GM10847 (cell line): ENCODE results near the gene NELL1.

Experiments
- POLR2A ChIP-seq: IDR thresholded peaks from 2 replicates; pipeline ENCODE4 v1.6.1; 2011; ENCODE audit not compliant: insufficient read length; ENCODE audit errors: extremely low read depth

The NELL1 gene

GRCh38 chr11:21179770-21180169, 510.4 kb downstream of the NELL1 start:
- TF ChIP-seq POLR2A = no peak

GRCh38 chr11:21180182-21180581, 510.8 kb downstream of the NELL1 start:
- TF ChIP-seq POLR2A = no peak

GRCh38 chr11:21185959-21186358, 516.6 kb downstream of the NELL1 start:
- no peak for TF ChIP-seq POLR2A

GRCh38 chr11:21190181-21190580, 520.8 kb downstream of the NELL1 start:
- no peak for TF ChIP-seq POLR2A

- TF ChIP-seq POLR2A = no peak
These were observed 526.6 kb downstream of the NELL1 start for GRCh38 chr11:21195995-21196394.

GRCh38 chr11:21198498-21198897, 529.1 kb downstream of the NELL1 start:
- TF ChIP-seq POLR2A = no peak

GRCh38 chr11:21205205-21205604, 535.8 kb downstream of the NELL1 start:
- TF ChIP-seq POLR2A = no peak

- TF ChIP-seq POLR2A = no peak
These were observed 556.5 kb downstream of the NELL1 start for GRCh38 chr11:21225860-21226259.

- no peak for TF ChIP-seq POLR2A
These were observed 559.8 kb downstream of the NELL1 start for GRCh38 chr11:21229224-21229623.

- no peak for TF ChIP-seq POLR2A
These were observed 580.8 kb downstream of the NELL1 start for GRCh38 chr11:21250196-21250595.

GRCh38 chr11:21254055-21254454, 584.7 kb downstream of the NELL1 start:
- TF ChIP-seq POLR2A = no peak

GRCh38 chr11:21254790-21255189, 585.4 kb downstream of the NELL1 start:
- no peak for TF ChIP-seq POLR2A

GRCh38 chr11:21257461-21257860, 588.1 kb downstream of the NELL1 start:
- no peak for TF ChIP-seq POLR2A

- no peak for TF ChIP-seq POLR2A
These were observed 589.0 kb downstream of the NELL1 start for GRCh38 chr11:21258414-21258813.

GRCh38 chr11:21260101-21260500, 590.7 kb downstream of the NELL1 start:
- TF ChIP-seq POLR2A = no peak

- TF ChIP-seq POLR2A = no peak
These were observed 593.6 kb downstream of the NELL1 start for GRCh38 chr11:21262992-21263391.

- no peak for TF ChIP-seq POLR2A
These were observed 594.7 kb downstream of the NELL1 start for GRCh38 chr11:21264125-21264524.

GRCh38 chr11:21268036-21268435, 598.6 kb downstream of the NELL1 start:
- no peak for TF ChIP-seq POLR2A

- no peak for TF ChIP-seq POLR2A
These were observed 609.5 kb downstream of the NELL1 start for GRCh38 chr11:21278840-21279239.

- TF ChIP-seq POLR2A = no peak
These were observed 615.7 kb downstream of the NELL1 start for GRCh38 chr11:21285104-21285503.
